Activated CD4-positive, alpha-beta T cell treated with anti-CD3 and anti-CD28 coated beads, Interleukin-2, amount 10 ng/mL, durations not matched to agents 7 days and 5 days (primary cell): ENCODE data around the gene TDRKH. TPM values are rescaled to one million over a fixed set of nuclear protein-coding genes. Genes with fewer than 3 reads are reported as not detected.
A peak's percentile ranks its signal among the peaks of the same experiment; 100 is the strongest.
"Not testable (repeated sequence)": the region's sequence is repeated elsewhere in the genome, so short reads cannot be mapped to it uniquely, and the experiment has no call there.

Experiments used
- CTCF ChIA-PET: fragments of 350-600 bp; sonication (Branson Sonifier 250); formaldehyde crosslinking; loops from one replicate; lab custom pipeline; 2021; ENCODE audit warnings: antibody characterized with exemption; lab: Charles Lee
- POLR2A ChIA-PET: fragments of 350-600 bp; sonication (Branson Sonifier 250); formaldehyde crosslinking; loops from one replicate; lab custom pipeline; 2021; ENCODE audit warnings: antibody characterized with exemption; lab: Charles Lee
- DNase-seq: peaks from one replicate; pipeline ENCODE4 v3.0.0-alpha.2; 2020
- H3K27ac Mint-ChIP-seq: one replicate; pipeline ENCODE4 v1.8.0; 2021; ENCODE audit warnings: mild to moderate bottlenecking, moderate library complexity, mixed read lengths
- H3K27me3 Mint-ChIP-seq: one replicate; pipeline ENCODE4 v1.8.0; 2021; ENCODE audit warnings: mixed read lengths
- H3K36me3 Mint-ChIP-seq: one replicate; pipeline ENCODE4 v1.8.0; 2021; ENCODE audit warnings: low read depth, mixed read lengths
- H3K4me1 Mint-ChIP-seq: one replicate; pipeline ENCODE4 v1.8.0; 2021; ENCODE audit warnings: mixed read lengths
- H3K4me3 Mint-ChIP-seq: one replicate; pipeline ENCODE4 v1.8.0; 2021; ENCODE audit warnings: mild to moderate bottlenecking, moderate library complexity, mixed read lengths
- H3K9me3 Mint-ChIP-seq: one replicate; pipeline ENCODE4 v1.8.0; 2021; ENCODE audit warnings: mixed read lengths
- total RNA-seq, 2 experiments: library from RNA; stranded (reverse); gene quantifications; one replicate each; pipeline ENCODE4 v1.2.3, GENCODE V29; 2021

The TDRKH gene
- total RNA-seq, 2 experiments from 2014 or later: 14.6 to 17.3 TPM

GRCh38 chr1:151773702-151774101 is 16.6 kb downstream of the TDRKH start:
- H3K4me3 Mint-ChIP-seq: no peak overlapping the region
- peaks cover 10% of the 10 kb centered on the region for H3K36me3 Mint-ChIP-seq
- no peak overlapping the region for H3K27ac Mint-ChIP-seq
- no peaks in the 10 kb centered on the region for H3K27me3 Mint-ChIP-seq
- H3K4me1 Mint-ChIP-seq: no peaks in the 10 kb centered on the region
- no peak for DNase-seq
- CTCF ChIA-PET: interaction anchor here (0.9 to 1.2 kb wide), 2 partner anchors 14 to 16 kb away, joined by 3 read pairs; no protein-coding TSS in a partner anchor
- H3K9me3 Mint-ChIP-seq: no peaks in the 10 kb centered on the region
- POLR2A ChIA-PET: no interaction called here

GRCh38 chr1:151769270-151769669 is 21.0 kb downstream of the TDRKH start:
- H3K36me3 Mint-ChIP-seq, H3K9me3 Mint-ChIP-seq, DNase-seq, POLR2A ChIA-PET, H3K27me3 Mint-ChIP-seq, CTCF ChIA-PET, H3K27ac Mint-ChIP-seq, H3K4me3 Mint-ChIP-seq: not testable (repeated sequence)
- H3K4me1 Mint-ChIP-seq: peaks cover 18% of the 10 kb centered on the region

- H3K27ac Mint-ChIP-seq, POLR2A ChIA-PET, H3K27me3 Mint-ChIP-seq, DNase-seq, H3K36me3 Mint-ChIP-seq, H3K9me3 Mint-ChIP-seq, H3K4me3 Mint-ChIP-seq: not testable (repeated sequence)
- CTCF ChIA-PET: interaction anchor here (0.5 kb wide), 1 partner anchor 20 kb away, joined by 3 read pairs; no protein-coding TSS in a partner anchor
- H3K4me1 Mint-ChIP-seq: peaks cover 25% of the 10 kb centered on the region
These were observed 21.8 kb downstream of the TDRKH start for GRCh38 chr1:151768351-151769066.

DNA sequence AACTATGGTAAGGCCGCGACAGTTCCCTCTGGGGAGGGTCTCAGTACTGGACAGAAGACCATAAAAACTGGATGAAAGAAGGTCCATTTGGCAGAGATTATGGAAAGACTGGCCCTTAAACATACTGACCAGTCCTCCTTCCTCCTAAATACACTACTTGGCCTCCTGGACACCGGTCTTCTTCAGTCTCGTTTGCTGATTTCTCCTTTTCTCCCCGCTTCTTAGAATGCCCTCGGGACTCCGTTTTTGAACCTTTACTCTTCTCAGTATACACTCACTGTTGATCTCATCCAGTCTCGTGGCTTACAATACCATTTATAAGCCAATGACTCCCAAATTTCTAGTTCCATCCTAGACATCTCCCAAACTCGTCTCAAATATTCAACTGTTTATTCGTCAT is 26.3 kb downstream of the TDRKH start:
- Mint-ChIP-seq H3K9me3 (no peaks in the 10 kb centered on the region), H3K4me1 (peaks cover 45% of the 10 kb centered on the region), H3K27me3 (no peaks in the 10 kb centered on the region), H3K4me3 (peak overlapping the region; percentile 87), H3K27ac (peak overlapping the region; percentile 97), H3K36me3 (peaks cover 21% of the 10 kb centered on the region)
- ChIA-PET CTCF (interaction anchor here (1.0 to 1.2 kb wide), 2 partner anchors 39 to 66 kb away, joined by 3 read pairs; no protein-coding TSS in a partner anchor), POLR2A (no interaction called here)
- DNase-seq: no peak

DNA sequence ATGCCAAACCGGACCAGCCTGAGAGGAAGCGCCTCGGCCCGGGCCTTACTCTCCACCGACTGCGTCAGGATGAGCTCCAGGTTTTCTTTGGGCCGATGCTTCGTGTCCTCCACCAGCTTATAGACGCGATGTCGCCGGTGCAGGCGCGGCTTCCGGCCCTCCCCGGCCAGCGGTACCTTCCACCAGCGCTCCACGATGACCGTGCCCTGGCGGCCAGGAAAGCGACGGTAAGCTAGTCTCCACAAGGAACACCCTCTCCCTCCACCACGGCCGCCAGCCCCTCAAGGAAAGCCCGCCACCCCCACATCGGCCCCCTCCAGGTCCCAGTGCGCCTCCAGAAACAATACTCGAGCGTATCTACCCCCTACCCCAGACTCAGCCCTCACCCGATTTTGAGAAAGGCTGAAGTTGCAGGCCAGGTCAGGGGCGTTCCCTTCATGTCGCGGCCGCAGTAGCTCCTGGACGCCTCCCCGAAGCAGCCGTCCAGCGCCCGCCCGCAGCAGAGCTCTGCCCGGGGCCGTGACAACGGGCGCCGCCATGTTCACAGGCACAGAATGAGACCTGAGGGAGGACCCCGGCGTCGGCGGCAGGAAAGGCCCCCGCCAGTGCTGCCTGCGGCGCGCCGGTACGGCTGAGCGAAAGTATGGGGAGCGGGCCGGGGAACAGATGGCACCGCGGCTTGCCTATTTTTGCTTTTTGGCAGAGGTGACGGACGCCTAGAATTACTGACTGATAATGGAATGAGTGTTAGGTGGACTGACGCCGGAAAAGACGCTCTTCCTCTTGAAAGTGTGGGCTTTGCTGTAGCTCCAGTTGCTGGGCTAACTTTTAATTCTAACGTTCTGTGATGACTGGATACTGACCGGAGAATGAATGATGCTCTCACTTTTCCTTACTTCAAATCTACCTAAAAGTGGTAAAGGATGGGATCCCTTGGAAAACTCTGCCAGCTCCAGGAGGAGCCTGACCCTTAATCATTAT is 27.1 kb downstream of the TDRKH start, which contains the start of gene MRPL9:
Gene MRPL9 (minus strand): TSS at position 556 of the 981 bp plus-strand sequence. CDS start 17 bp downstream, at position 539.
- CTCF ChIA-PET: interaction anchor here (0.6 to 1.8 kb wide), 10 partner anchors 9 to 221 kb away, joined by 3 to 8 read pairs (median 3); no protein-coding TSS in a partner anchor
- no peaks in the 10 kb centered on the region for H3K27me3 Mint-ChIP-seq
- peak within 1 kb of the TSS; percentile 87 for H3K4me3 Mint-ChIP-seq
- peaks cover 41% of the 10 kb centered on the region for H3K4me1 Mint-ChIP-seq
- DNase-seq: peak; percentile 88
- no peaks in the 10 kb centered on the region for H3K9me3 Mint-ChIP-seq
- peaks cover 21% of the 10 kb centered on the region for H3K36me3 Mint-ChIP-seq
- peak within 1 kb of the TSS; percentile 97 for H3K27ac Mint-ChIP-seq
- POLR2A ChIA-PET: interaction anchor here (0.6 kb wide), 2 partner anchors 94 to 283 kb away, joined by 3 read pairs; no protein-coding TSS in a partner anchor

DNA sequence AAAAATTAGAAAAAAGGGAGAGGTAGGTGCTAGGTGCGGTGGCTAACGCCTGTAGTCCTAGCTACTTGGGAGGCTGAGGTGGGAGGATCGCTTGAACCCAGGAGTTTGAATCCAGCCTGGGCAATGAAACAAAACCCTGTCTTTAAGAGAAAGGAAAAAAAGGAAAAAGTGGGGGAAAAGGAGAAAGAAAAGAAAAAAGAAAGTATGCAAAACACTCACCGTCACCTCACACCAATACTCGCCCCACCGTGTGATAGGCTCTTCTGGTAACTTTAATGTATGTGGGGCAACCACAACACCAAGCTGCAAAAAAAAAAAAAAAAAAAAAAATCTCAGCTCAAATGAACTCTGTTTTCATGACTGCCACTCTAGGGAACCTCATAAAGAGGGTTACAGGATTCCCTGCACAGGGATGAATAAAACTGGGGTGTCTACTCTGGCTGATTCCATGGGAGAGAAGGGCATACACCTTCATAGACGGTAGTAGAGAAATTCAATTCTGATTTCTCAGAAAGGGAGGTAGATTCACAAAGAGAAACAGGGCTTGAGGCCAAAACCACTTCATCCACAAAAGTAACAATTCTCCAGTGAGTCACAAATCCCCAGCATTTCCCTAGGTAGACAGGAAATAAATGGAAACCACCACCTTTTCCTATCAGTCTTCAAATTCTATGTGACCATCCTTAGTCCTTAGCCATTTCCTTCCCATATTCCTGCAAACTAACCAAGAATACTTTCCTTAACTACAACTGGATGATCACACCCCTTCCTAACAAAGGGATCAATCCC is 29.5 kb downstream of the TDRKH start:
- no peak for DNase-seq
- H3K4me3 Mint-ChIP-seq: peak overlapping the region; percentile 30

DNA sequence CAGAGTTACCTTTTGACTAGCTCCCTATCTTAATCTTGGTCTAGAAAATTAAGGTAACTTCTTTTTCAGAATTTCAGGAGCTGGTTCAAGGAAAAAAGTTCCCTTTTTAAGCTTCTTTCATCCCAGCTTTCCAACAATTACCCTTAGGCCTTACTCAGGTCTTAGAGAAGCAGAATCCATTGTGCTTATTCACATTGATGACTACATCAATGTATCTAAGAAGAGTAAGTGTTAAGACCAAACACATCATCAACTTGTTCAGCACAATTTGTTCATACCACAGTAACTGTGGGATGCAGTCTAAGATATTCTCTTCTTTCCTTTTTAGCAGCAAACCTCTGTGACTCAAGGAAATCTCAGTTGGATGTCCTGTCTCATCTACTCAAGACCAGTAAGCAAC is 31.1 kb downstream of the TDRKH start:
- Mint-ChIP-seq H3K9me3 (no peaks in the 10 kb centered on the region), H3K27me3 (no peaks in the 10 kb centered on the region), H3K27ac (no peak overlapping the region), H3K4me1 (peaks cover 37% of the 10 kb centered on the region), H3K4me3 (no peak overlapping the region), H3K36me3 (peaks cover 28% of the 10 kb centered on the region)
- CTCF ChIA-PET: no interaction called here
- no peak for DNase-seq
- POLR2A ChIA-PET: no interaction called here

More for the DNA sequence above, 29.5 kb downstream of the TDRKH start:
- Mint-ChIP-seq H3K27me3 (no peaks in the 10 kb centered on the region), H3K9me3 (no peaks in the 10 kb centered on the region), H3K4me1 (peaks cover 48% of the 10 kb centered on the region), H3K27ac (no peak overlapping the region), H3K36me3 (peaks cover 28% of the 10 kb centered on the region)
- POLR2A ChIA-PET: no interaction called here
- CTCF ChIA-PET: interaction anchor here (0.9 kb wide), 1 partner anchor 13 kb away, joined by 4 read pairs; no protein-coding TSS in a partner anchor

DNA sequence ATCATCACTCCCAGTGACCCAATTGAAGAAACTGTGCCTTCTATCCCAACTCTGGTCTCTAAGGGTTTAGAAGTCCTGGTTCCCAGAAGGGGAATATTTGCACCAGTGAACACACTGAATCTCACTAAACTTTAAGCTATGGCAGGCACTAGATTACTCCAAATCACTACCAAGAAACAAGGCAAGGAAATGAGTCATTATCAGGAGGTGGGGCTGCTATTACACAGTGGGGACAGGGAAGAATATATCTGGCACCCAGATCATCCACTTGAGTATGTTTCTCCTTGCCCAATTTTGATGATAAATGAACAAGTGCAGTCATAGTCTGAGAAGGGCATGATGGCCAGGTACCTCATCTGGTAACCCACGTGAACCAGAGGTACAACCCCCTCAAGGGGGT is 34.0 kb downstream of the TDRKH start:
- CTCF ChIA-PET: interaction anchor here (0.7 to 1.1 kb wide), 3 partner anchors 14 to 80 kb away, joined by 3 read pairs; no protein-coding TSS in a partner anchor

GRCh38 chr1:151741516-151741915 is 48.8 kb downstream of the TDRKH start:
- ChIA-PET CTCF (interaction anchor here (0.6 to 1.1 kb wide), 2 partner anchors 15 to 198 kb away, joined by 3 read pairs; no protein-coding TSS in a partner anchor), POLR2A (no interaction called here)
- H3K27me3 Mint-ChIP-seq: peaks cover 27% of the 10 kb centered on the region
- peaks cover 2% of the 10 kb centered on the region for H3K4me1 Mint-ChIP-seq
- no peak overlapping the region for H3K4me3 Mint-ChIP-seq
- DNase-seq: no peak
- no peak overlapping the region for H3K27ac Mint-ChIP-seq
- H3K36me3 Mint-ChIP-seq: no peaks in the 10 kb centered on the region
- peaks cover 11% of the 10 kb centered on the region for H3K9me3 Mint-ChIP-seq

More for the DNA sequence above, 34.0 kb downstream of the TDRKH start:
- Mint-ChIP-seq H3K27ac (no peak overlapping the region), H3K36me3 (peaks cover 24% of the 10 kb centered on the region), H3K27me3 (no peaks in the 10 kb centered on the region), H3K9me3 (no peaks in the 10 kb centered on the region), H3K4me1 (peaks cover 16% of the 10 kb centered on the region), H3K4me3 (no peak overlapping the region)
- POLR2A ChIA-PET: no interaction called here
- DNase-seq: no peak

GRCh38 chr1:151739590-151740355 is 50.5 kb downstream of the TDRKH start:
- no peak overlapping the region for H3K4me3 Mint-ChIP-seq
- no peak for DNase-seq
- H3K27me3 Mint-ChIP-seq: peaks cover 16% of the 10 kb centered on the region
- CTCF ChIA-PET: no interaction called here
- no peak overlapping the region for H3K27ac Mint-ChIP-seq
- POLR2A ChIA-PET: no interaction called here
- H3K9me3 Mint-ChIP-seq: peaks cover 11% of the 10 kb centered on the region
- H3K4me1 Mint-ChIP-seq: peaks cover 2% of the 10 kb centered on the region
- no peaks in the 10 kb centered on the region for H3K36me3 Mint-ChIP-seq

DNA sequence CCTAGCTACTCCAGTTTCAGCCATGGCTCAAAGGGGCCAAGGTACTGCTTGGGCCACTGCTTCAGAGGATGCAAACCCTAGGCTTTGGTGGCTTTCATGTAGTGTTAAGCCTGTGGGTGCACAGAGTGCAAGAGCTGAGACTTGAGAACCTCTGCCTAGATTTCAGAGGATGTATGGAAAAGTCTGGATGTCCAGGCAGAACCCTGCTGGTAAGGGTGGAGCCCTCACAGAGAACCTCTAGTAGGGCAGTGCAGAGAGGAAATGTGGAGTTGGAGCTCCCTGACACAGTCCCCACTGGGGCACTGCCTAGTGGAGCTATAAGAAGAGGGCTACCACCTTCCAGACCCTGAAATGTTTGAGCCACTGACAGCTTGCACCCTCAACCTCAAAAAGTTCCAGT is 52.8 kb downstream of the TDRKH start:
- CTCF ChIA-PET: interaction anchor here (0.7 to 1.7 kb wide), 2 partner anchors 26 to 303 kb away, joined by 4 read pairs; partner anchors contain the start of gene MRPL9
- POLR2A ChIA-PET: no interaction called here
- DNase-seq: no peak
- H3K4me1 Mint-ChIP-seq: peaks cover 2% of the 10 kb centered on the region
- peaks cover 11% of the 10 kb centered on the region for H3K9me3 Mint-ChIP-seq
- no peak overlapping the region for H3K27ac Mint-ChIP-seq
- H3K36me3 Mint-ChIP-seq: no peaks in the 10 kb centered on the region
- no peak overlapping the region for H3K4me3 Mint-ChIP-seq
- H3K27me3 Mint-ChIP-seq: peaks cover 3% of the 10 kb centered on the region
